HG02610 (cell line): ENCODE results near the gene TMEM114.

Source experiments
- ATAC-seq: cut with Tn5 transposase; IDR thresholded peaks from one replicate; pipeline ENCODE4 v1.9.1; 2021; ENCODE audit warnings: mild to moderate bottlenecking, moderate library complexity; ENCODE audit not compliant: unreplicated experiment

Gene TMEM114

DNA sequence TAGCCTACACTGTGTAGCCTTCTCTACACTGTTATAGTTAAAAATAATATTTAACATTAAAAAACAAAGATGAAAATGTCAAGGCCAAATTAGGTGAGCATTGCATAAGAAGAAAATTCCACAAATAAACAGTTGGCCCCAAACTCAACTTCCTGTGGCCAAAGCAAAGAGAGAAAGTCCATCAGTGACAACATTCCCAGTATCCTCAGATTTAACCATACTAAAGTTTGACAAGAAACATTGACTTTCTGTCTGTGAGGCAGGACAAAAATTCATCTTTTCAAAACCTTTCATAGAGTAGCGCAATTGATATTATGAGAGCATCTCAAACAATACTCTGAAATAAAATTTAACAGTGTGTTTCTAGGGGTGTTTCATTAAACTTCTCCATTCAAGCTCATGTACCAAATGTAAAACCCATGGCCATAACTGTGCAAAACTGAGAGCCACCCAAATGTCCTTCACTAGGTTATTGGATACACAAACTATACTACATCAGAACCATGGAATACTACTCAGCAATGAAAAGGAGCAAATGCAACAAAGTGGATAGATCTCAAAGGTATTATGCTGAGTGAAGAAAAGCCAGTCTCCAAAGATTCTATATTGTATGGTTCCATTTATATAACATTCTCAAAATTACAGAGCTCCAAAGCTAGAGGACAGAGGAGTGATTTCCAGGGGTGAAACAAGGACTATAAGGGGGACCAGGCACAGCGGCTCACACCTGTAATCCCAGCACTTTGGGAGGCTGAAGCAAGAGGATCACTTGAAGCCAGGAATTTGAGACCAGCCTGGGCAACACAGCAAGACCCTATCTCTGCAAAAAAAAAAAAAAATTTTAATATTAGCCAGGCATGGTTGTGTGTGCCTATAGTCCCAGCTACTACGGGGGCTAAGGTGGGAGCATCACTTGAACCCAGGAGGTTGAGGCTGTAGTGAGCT is 38.7 kb downstream of the TMEM114 start:
- no peak for ATAC-seq

DNA sequence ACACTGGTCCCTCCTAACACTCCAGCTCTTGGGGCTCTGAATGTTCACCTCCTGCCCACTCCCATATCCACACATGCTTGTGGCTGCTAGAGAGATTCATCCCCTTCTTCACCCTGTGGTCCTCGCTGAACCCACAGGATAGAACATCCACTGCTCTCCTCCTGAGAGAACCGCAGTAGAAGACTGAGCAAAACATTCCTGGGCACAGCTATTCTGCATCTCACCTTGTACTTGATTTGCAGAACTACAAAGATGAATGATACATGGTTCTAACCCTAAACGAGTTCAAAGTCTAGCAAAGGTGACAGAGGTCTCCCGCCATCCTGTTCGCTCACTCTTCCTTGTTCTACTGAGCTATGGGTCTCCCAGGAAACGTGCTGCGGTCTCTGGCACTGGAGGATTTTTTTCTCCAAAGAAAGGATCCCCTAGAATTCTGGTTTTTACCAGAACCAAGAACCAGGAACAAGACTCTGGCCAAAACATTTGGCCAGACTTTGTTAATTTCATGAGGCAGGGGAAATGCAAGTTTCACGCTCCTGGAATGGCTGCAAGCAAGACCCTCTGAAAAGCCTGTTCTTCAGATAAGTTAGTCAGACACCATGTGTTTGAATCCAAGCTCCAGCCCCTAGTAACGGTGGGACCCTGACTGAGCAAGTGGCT is 39.5 kb downstream of the TMEM114 start:
- no peak for ATAC-seq

DNA sequence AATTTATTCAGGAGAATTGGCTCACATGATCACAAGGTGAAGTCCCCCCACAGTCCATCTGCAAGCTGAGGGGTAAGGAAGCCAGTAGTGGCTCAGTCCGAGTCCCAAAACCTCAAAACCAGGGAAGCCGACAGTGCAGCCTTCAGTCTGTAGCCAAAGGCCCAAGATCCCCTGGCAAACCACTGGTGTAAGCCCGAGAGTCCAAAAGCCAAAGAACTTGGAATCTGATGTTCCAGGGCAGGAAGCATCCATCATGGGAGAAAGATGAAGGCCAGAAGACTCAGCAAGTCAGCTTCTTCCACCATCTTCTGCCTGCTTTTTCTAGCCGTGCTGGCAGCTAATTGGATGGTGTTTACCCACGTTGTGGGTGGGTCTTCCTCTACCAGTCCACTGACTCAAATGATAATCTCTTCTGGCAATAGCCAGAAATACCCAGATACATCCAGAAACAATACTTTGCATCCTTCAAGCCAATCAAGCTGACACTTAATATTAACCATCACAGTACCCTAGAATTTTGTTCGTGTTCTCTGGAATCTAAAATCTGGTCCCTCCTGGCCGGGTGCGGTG is 40.4 kb downstream of the TMEM114 start:
- ATAC-seq: no peak

DNA sequence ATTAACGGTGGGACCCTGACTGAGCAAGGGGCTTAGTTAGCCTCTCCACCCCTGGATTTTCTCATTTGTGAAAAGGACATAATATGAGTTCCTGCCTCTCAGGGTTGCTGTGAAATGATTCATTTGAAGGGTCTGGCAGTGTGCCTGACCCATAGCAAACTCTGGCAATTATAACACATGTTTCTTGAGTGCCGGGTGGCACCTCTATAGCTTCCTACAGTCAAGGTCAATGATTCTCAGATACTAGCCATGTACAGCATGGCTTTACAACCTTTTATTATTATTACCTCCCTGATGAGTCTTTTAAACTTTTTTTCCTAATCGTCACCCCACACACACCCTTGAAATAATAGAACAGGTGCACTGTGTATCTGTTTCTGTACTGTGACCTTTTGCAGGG is 42.1 kb downstream of the TMEM114 start:
- ATAC-seq: no peak

DNA sequence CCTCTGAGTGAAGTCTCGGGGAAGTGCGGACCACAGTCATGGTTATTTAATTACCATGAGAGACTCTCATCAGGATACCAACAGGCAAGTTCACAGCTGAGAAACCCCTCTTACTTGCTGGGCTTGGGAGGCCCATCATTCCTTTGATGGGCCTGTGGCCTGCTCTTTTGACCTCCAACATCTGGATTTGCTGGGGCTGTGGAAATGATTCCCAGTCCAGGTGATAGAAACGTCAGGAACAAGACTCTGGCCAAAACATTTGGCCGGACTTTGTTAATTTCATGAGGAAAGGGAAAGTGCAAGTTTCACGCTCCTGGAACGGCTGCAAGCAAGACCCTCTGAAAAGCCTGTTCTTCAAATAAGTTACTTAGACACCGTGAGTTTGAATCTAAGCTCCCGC is 42.5 kb downstream of the TMEM114 start:
- no peak for ATAC-seq

DNA sequence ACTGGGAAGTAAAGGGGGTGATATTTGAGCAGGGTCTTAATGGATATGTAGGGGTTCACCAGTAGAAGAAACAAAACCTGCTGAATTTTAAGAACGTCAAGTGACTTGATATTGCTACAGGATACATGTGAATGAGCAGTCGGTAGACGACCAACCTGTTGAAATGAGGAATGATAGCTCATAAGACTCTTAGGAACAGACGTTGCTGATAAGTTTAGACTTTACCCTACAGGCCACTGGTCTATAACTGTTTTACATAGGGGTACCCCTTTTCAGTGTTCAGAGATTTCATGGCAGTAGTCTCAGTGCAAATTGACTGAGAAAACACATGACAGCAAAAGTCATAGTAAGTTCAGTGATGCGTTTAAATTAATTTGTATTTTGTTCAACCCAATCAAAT is 45.9 kb downstream of the TMEM114 start:
- ATAC-seq: no peak

DNA sequence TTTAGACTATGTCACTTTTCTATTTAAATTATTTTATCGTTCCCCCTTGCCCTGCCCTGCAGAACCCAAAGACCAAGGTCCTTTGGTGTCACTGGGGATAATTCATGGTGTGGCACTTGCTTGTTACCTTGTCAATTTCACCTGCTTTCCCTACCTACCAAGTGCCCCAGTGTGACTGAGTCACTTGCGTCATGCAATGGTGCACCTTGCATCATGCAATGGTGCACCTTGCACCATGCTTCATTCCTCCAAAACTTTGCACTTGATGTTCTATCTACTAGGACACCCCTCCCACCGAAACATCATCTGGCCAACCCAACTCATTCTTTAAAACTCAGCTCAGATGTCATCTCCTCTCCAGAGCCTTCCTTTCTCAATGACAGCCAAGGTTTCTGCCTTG is 47.1 kb downstream of the TMEM114 start:
- ATAC-seq: no peak

DNA sequence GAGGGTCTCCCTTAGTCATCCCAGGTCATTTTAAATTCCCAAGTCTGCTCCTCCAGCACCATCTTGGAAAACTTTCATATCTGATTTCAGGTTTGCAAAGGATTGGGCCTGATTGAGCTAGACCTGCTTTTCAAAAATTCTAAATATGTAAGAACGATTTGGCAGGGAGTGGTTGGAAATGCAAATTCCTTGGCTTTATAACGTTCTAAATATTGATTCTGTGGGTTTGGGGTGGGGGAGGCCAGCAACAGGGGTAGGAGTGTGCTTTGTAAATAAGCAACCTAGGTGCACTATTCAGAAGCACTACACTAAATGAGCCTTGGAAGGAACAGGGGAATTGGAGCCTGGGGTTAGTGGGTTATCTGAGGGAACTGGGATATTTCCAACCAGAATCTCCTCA is 47.9 kb downstream of the TMEM114 start:
- ATAC-seq: no peak

DNA sequence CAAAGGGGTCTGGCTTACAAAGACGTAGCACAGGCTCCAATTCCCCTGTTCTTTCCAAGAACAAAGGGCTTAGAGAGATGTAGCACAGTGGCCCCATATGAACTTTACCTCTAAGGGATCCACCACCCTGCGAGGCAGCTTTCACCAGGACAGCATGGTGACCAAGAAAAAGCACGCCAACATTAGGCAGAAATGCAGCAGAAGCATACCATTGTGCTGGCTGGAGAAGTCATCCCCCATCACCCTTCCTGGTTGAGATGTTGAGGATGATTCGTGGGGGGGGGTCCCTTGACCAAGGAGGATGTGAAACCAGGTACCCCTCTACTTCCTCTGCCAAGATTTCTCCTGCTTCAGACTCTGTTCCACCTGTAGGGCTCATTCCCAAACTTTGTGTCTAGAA is 48.4 kb downstream of the TMEM114 start:
- ATAC-seq: no peak

DNA sequence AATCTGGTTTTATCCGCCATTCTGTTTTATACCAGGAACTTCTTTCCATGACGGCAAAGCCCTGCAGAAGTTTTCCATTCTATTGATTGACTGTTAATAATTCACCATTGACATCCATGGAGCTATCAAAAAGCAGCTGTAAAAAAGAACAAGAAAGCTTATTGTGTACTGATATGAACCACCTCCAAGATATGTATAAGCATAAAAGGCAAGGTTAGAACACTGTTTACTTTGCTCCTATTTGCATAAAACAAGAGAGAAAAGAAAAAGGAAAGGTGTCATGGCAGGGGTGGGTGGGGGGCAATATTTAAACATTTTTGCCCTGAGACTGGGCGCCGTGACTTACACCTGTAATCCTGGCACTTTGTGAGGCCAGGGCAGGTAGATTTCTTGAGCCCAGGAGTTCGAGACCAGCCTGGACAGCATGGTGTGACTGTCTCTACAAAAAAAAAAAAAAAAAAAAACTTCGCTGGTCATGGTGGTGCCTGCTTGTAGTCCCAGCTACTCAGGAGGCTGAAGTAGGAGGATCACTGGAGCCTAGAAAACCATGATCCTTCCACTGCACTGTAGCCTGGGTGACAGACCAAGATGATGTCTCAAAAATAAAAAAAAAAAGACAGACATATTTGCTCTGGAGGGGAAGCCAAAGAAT is 52.5 kb downstream of the TMEM114 start:
- ATAC-seq: no peak

DNA sequence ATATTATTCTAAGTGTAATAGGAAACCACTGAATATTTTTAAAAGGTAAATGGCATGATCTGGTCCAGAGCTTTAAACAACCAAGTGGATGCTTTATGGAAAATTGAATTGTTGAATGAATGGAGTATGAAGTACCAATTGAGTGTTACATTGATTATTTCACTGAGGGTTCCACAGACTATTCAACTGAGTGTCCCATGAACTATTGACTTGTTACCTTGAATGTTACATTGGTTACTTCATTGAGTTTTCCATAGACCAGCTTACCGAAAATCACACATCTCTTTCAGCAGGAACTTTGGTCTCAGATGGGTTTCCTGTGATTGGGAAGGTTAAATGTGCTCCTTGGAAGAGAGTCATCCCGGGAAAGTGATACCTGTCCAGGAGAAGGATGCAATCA is 56.8 kb downstream of the TMEM114 start:
- no peak for ATAC-seq

DNA sequence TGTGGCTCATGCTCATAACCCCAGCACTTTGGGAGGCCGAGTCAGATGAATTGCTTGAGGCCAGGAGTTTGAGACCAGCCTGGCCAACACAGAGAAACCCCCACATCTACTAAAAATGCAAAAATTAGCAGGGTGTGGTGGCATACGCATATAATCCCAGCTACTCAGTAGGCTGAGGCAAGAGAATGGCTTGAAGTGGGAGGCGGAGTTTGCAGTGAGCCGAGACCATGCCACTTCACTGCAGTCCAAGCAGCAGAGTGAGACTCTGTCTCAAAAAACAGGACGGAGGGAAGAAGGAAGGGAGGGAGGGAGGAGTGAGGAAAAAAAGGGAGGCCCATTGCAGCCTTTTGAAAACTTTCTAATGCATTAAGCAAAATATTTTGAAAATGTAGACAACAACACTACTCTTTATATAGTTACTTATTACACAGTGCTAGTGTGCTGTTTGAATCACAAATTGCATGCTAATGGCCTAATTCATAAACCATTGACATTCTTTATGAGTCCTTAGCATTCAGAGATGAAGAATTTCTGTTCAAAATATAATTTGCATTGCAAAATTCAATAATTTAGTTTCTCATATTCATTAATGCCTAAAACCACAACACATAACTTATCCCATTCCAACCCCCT is 59.4 kb downstream of the TMEM114 start:
- ATAC-seq: no peak

DNA sequence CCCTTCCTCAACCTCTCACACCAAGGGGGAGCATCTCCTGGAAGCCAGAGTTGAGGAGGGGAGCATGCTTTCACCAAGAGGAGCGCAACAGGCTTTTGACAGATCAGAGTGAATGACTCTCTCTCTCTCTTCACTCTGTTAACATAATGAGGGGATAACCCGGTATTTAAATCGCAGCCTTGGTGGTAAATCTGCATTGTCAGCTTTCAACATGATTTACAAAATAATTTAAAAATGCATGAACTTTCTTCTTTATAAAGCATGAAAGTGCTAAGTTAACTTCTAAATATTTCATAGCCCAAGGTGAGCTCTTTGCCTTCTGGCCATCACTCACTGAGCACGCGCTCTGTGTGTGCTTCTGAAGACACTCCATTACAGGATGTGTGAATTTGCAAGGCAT is 61.8 kb downstream of the TMEM114 start:
- ATAC-seq: no peak

DNA sequence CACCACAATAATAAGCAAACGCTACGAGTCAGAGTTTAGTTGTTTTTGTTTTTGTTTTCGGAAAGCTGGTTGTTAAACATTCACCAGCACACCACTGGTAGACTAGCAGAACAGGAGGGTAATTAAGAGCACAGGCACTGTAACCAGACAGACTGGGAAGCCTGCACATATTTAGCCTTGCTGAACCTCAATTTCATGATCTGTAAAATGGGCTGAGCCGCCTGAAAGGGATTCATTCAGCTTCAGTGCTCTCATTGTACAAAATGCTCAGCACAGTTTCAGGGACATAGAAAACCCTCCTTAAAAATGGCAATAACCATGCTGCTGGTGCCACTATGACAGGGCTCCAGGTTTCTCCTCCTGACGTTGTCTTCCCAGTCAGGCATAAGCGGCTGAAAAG is 66.4 kb downstream of the TMEM114 start:
- no peak for ATAC-seq

DNA sequence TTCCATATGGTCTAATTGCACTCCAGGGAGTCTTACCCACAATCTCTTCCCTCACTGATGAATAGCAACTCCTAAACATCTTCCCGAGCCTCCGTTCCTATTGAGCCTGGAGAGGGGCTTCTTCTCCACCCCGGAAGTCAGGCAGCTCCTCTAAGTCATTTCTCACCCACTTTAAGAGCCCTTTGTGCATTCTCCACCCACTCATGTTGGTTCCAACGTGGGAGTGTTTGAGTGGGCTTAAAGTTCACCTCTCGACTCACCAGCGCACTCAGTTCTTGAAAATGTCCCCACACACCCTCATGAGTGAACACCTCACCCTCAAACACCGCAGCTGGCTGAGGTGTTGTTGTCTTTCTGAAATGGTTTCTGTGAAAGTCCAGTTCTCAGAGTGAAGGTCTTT is 67.6 kb downstream of the TMEM114 start:
- ATAC-seq: no peak

DNA sequence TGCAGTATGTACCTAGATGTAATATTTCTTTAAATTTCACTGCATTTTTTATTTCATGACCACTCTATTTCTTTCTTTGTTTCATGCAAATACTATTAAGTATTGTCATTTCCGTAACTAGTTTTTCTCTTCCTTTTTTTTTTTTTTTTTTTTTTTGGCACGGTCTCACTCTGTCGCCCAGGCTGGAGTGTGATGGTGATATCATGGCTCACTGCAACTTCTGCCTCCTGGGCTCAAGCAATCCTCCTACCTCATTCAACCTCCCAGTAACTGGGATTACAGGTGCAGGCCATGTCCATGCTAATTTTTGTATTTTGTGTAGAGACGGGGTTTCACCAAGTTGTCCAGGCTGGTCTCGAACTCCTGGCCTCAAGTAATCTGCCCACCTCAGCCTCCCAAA is 70.7 kb downstream of the TMEM114 start:
- no peak for ATAC-seq
